SK-N-SH treated with all-trans-retinoic acid at 6 μM for 48 hours (cell line): ENCODE results near the gene CAMK4.
A peak's percentile ranks its signal among the peaks of the same experiment; 100 is the strongest.

Experiments
- ATAC-seq: fragments of 200-7000 bp; cut with Tn5 transposase; 3 replicates; pipeline ENCODE4 v1.9.1; 2020; ENCODE audit warnings: mild to moderate bottlenecking, moderate library complexity
- BACH2 ChIP-seq: fragments of 250-450 bp; sonication (Bioruptor Pico); IDR thresholded peaks from 2 replicates; pipeline ENCODE4 v1.9.0; 2021; ENCODE audit warnings: mild to moderate bottlenecking, borderline replicate concordance
- CSDC2 ChIP-seq: fragments of 250-450 bp; sonication (Bioruptor Pico); IDR thresholded peaks from 2 replicates; pipeline ENCODE4 v1.5.0; 2020; ENCODE audit warnings: mild to moderate bottlenecking, moderate library complexity
- ESRRG ChIP-seq: fragments of 250-450 bp; sonication (Bioruptor Pico); IDR thresholded peaks from 2 replicates; pipeline ENCODE4 v1.6.1; 2021; ENCODE audit warnings: mild to moderate bottlenecking
- GLIS3 ChIP-seq: fragments of 250-450 bp; sonication (Bioruptor Pico); IDR thresholded peaks from 2 replicates; pipeline ENCODE4 v1.5.0; 2020; ENCODE audit warnings: mild to moderate bottlenecking, moderate library complexity
- ISL1 ChIP-seq: fragments of 250-450 bp; sonication (Bioruptor Pico); IDR thresholded peaks from 2 replicates; pipeline ENCODE4 v2.1.2; 2022; ENCODE audit warnings: mild to moderate bottlenecking, moderate library complexity
- OSR1 ChIP-seq: fragments of 250-450 bp; sonication (Bioruptor Pico); IDR thresholded peaks from 2 replicates; pipeline ENCODE4 v1.8.0; 2022; ENCODE audit warnings: moderate library complexity, mild to moderate bottlenecking, inconsistent platforms
- PPARA ChIP-seq: fragments of 250-450 bp; sonication (Bioruptor Pico); IDR thresholded peaks from 2 replicates; pipeline ENCODE4 v1.5.0; 2020; ENCODE audit warnings: mild to moderate bottlenecking, borderline replicate concordance
- RARB ChIP-seq: fragments of 250-450 bp; sonication (Bioruptor Pico); IDR thresholded peaks from 2 replicates; pipeline ENCODE4 v1.8.0; 2021; ENCODE audit warnings: mild to moderate bottlenecking, moderate library complexity
- SNAI2 ChIP-seq: fragments of 250-450 bp; sonication (Bioruptor Pico); IDR thresholded peaks from 2 replicates; pipeline ENCODE4 v1.5.0; 2020; ENCODE audit warnings: mild to moderate bottlenecking, moderate library complexity
- TCF4 ChIP-seq: fragments of 250-450 bp; sonication (Bioruptor Pico); IDR thresholded peaks from 2 replicates; pipeline ENCODE4 v1.8.0; 2021; ENCODE audit warnings: mild to moderate bottlenecking, moderate library complexity, borderline replicate concordance
- TOX ChIP-seq: fragments of 250-450 bp; sonication (Bioruptor Pico); IDR thresholded peaks from 2 replicates; pipeline ENCODE4 v1.8.0; 2021; ENCODE audit warnings: mild to moderate bottlenecking, moderate library complexity, borderline replicate concordance
- TSHZ2 ChIP-seq: fragments of 250-450 bp; sonication (Bioruptor Pico); IDR thresholded peaks from 2 replicates; pipeline ENCODE4 v1.5.0; 2020; ENCODE audit warnings: mild to moderate bottlenecking, moderate library complexity
- ZC3H10 ChIP-seq: fragments of 250-450 bp; sonication (Bioruptor Pico); IDR thresholded peaks from 2 replicates; pipeline ENCODE4 v1.5.1; 2021; ENCODE audit warnings: mild to moderate bottlenecking, moderate library complexity
- ZFP3 ChIP-seq: fragments of 250-450 bp; sonication (Bioruptor Pico); IDR thresholded peaks from 2 replicates; pipeline ENCODE4 v1.5.0; 2020; ENCODE audit warnings: mild to moderate bottlenecking, moderate library complexity
- ZNF70 ChIP-seq: fragments of 450-650 bp; formaldehyde crosslinking; IDR thresholded peaks from 2 replicates; pipeline ENCODE4 v1.5.0; 2020; ENCODE audit warnings: mild to moderate bottlenecking, moderate library complexity
- ZNF8 ChIP-seq: fragments of 450-650 bp; formaldehyde crosslinking; IDR thresholded peaks from 2 replicates; pipeline ENCODE4 v1.5.0; 2020; ENCODE audit warnings: mild to moderate bottlenecking, moderate library complexity
- TF ChIP-seq, protein P1 (sequence below): fragments of 250-450 bp; sonication (Bioruptor Pico); IDR thresholded peaks from 2 replicates; pipeline ENCODE4 v1.5.1; 2021; ENCODE audit warnings: mild to moderate bottlenecking, moderate library complexity
- TF ChIP-seq, protein P2 (sequence below): fragments of 250-450 bp; sonication (Bioruptor Pico); IDR thresholded peaks from 2 replicates; pipeline ENCODE4 v1.5.1; 2020; ENCODE audit warnings: low read depth, mild to moderate bottlenecking, moderate library complexity
- TF ChIP-seq, protein P3 (sequence below): fragments of 250-450 bp; sonication (Bioruptor Pico); IDR thresholded peaks from 2 replicates; pipeline ENCODE4 v1.8.0; 2020; ENCODE audit warnings: mild to moderate bottlenecking, moderate library complexity, borderline replicate concordance

The CAMK4 gene

GRCh38 chr5:111453747-111454146 is 229.6 kb downstream of the CAMK4 start:
- peak; percentile 90 for ATAC-seq
- TF ChIP-seq, protein P1, sequence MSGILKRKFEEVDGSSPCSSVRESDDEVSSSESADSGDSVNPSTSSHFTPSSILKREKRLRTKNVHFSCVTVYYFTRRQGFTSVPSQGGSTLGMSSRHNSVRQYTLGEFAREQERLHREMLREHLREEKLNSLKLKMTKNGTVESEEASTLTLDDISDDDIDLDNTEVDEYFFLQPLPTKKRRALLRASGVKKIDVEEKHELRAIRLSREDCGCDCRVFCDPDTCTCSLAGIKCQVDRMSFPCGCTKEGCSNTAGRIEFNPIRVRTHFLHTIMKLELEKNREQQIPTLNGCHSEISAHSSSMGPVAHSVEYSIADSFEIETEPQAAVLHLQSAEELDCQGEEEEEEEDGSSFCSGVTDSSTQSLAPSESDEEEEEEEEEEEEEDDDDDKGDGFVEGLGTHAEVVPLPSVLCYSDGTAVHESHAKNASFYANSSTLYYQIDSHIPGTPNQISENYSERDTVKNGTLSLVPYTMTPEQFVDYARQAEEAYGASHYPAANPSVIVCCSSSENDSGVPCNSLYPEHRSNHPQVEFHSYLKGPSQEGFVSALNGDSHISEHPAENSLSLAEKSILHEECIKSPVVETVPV (CRISPR knock-in tag) = no peak
- TF ChIP-seq CSDC2 (CRISPR knock-in tag) (no peak), TCF4 (CRISPR knock-in tag) (no peak), ZNF70 (no peak), TSHZ2 (CRISPR knock-in tag) (no peak)
- TF ChIP-seq, protein P2, sequence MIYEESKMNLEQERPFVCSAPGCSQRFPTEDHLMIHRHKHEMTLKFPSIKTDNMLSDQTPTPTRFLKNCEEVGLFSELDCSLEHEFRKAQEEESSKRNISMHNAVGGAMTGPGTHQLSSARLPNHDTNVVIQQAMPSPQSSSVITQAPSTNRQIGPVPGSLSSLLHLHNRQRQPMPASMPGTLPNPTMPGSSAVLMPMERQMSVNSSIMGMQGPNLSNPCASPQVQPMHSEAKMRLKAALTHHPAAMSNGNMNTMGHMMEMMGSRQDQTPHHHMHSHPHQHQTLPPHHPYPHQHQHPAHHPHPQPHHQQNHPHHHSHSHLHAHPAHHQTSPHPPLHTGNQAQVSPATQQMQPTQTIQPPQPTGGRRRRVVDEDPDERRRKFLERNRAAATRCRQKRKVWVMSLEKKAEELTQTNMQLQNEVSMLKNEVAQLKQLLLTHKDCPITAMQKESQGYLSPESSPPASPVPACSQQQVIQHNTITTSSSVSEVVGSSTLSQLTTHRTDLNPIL (CRISPR knock-in tag) = no peak
- TF ChIP-seq, all 23 proteins: peak for 0

- TF ChIP-seq RARB (CRISPR knock-in tag) = peak; percentile 70; the same call in 1 of the 2 replicates
- TF ChIP-seq BACH2 (CRISPR knock-in tag) = no peak
- no peak for TF ChIP-seq OSR1 (CRISPR knock-in tag)
- TF ChIP-seq ZC3H10 (CRISPR knock-in tag) = peak; percentile 92
- TF ChIP-seq PPARA (CRISPR knock-in tag) = no peak
- peak; percentile 65; the same call in 1 of the 2 replicates for TF ChIP-seq ZNF8
- peak; percentile 95 for TF ChIP-seq TCF4 (CRISPR knock-in tag)
- no peak for TF ChIP-seq GLIS3 (CRISPR knock-in tag)
- TF ChIP-seq, protein P1 (CRISPR knock-in tag) = peak; percentile 90
- TF ChIP-seq ESRRG = no peak
- TF ChIP-seq CSDC2 (CRISPR knock-in tag) = no peak
- peak; percentile 97 for TF ChIP-seq ISL1 (CRISPR knock-in tag)
- TF ChIP-seq TOX (CRISPR knock-in tag) = peak; percentile 67; the same call in 1 of the 2 replicates
- no peak for TF ChIP-seq ZNF70
- TF ChIP-seq, protein P3, sequence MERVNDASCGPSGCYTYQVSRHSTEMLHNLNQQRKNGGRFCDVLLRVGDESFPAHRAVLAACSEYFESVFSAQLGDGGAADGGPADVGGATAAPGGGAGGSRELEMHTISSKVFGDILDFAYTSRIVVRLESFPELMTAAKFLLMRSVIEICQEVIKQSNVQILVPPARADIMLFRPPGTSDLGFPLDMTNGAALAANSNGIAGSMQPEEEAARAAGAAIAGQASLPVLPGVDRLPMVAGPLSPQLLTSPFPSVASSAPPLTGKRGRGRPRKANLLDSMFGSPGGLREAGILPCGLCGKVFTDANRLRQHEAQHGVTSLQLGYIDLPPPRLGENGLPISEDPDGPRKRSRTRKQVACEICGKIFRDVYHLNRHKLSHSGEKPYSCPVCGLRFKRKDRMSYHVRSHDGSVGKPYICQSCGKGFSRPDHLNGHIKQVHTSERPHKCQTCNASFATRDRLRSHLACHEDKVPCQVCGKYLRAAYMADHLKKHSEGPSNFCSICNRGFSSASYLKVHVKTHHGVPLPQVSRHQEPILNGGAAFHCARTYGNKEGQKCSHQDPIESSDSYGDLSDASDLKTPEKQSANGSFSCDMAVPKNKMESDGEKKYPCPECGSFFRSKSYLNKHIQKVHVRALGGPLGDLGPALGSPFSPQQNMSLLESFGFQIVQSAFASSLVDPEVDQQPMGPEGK = peak; percentile 68; the same call in 1 of the 2 replicates
- TF ChIP-seq TSHZ2 (CRISPR knock-in tag) = peak; percentile 96
- TF ChIP-seq, protein P2 (CRISPR knock-in tag) = peak; percentile 83; the same call in 1 of the 2 replicates
- TF ChIP-seq ZFP3 (CRISPR knock-in tag) = no peak
- TF ChIP-seq SNAI2 = peak; percentile 91
- ATAC-seq = peak; percentile 81
Observed at GRCh38 chr5:111454198-111454622, 230.0 kb downstream of the CAMK4 start.
